Activated CD4-positive, alpha-beta T cell treated with anti-CD3 and anti-CD28 coated beads, Interleukin-2, amount 10 ng/mL, durations not matched to agents 24 days and 14 days (primary cell): Measurements from ENCODE around the gene MPZL3. TPM values are rescaled to one million over a fixed set of nuclear protein-coding genes. Genes with fewer than 3 reads are reported as not detected.
A peak's percentile ranks its signal among the peaks of the same experiment; 100 is the strongest.

Source experiments
- DNase-seq: peaks from one replicate; pipeline ENCODE4 v3.0.0; 2022
- H3K27ac Mint-ChIP-seq: one replicate; pipeline ENCODE4 v1.8.0; 2022; ENCODE audit warnings: mild to moderate bottlenecking, mixed read lengths
- H3K27me3 Mint-ChIP-seq: one replicate; pipeline ENCODE4 v1.8.0; 2022; ENCODE audit warnings: mixed read lengths
- H3K36me3 Mint-ChIP-seq: one replicate; pipeline ENCODE4 v1.8.0; 2022; ENCODE audit warnings: low read depth, mild to moderate bottlenecking, mixed read lengths
- H3K4me1 Mint-ChIP-seq: one replicate; pipeline ENCODE4 v1.8.0; 2021; ENCODE audit warnings: mixed read lengths
- H3K4me3 Mint-ChIP-seq: one replicate; pipeline ENCODE4 v1.8.0; 2022; ENCODE audit warnings: mild to moderate bottlenecking, moderate library complexity, mixed read lengths
- H3K9me3 Mint-ChIP-seq: one replicate; pipeline ENCODE4 v1.8.0; 2021; ENCODE audit warnings: mixed read lengths
- intact Hi-C: fragments of 100-400 bp; cut with micrococcal nuclease; formaldehyde crosslinking; loops from one replicate; pipeline ENCODE4 v1.15.1; 2023
- total RNA-seq: library from RNA; stranded (reverse); gene quantifications from 2 replicates; pipeline ENCODE4 v1.2.3, GENCODE V29; 2022

Gene MPZL3
- total RNA-seq, 1 donor from 2014 or later, result 65.4 TPM

GRCh38 chr11:118233850-118234249 lies 18.3 kb downstream of the MPZL3 start:
- Mint-ChIP-seq H3K4me3 (no peak overlapping the region), H3K9me3 (no peaks in the 10 kb centered on the region), H3K27ac (no peak overlapping the region), H3K36me3 (peaks cover 67% of the 10 kb centered on the region), H3K4me1 (peaks cover 53% of the 10 kb centered on the region), H3K27me3 (no peaks in the 10 kb centered on the region)
- no peak for DNase-seq
- intact Hi-C loops, result loop anchor here (2.0 kb wide), 1 partner anchor 33 kb away; no protein-coding TSS in a partner anchor

DNA sequence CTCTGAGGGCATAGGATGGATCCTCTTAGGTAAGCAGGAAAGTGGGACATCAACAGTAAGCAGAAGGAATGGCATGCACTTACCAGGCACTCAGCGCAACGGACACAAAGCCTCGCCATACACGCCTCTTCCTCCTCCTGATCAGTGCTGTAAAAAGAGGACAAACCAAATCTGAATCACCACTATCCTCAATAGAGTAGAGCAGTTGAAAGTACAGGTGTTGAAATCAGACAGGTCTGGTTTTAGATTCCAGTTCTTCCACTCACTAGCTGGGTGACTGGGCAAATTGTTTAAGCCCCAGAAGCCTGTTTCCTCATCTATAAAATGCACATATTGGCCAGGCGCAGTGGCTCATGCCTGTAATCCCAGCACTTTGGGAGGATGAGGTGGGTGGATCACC lies 18.8 kb downstream of the MPZL3 start:
- DNase-seq, result no peak
- Mint-ChIP-seq H3K4me3 (peak overlapping the region; percentile 25), H3K27me3 (no peaks in the 10 kb centered on the region), H3K4me1 (peaks cover 51% of the 10 kb centered on the region), H3K27ac (no peak overlapping the region), H3K9me3 (no peaks in the 10 kb centered on the region), H3K36me3 (peaks cover 66% of the 10 kb centered on the region)
- intact Hi-C loops, result loop anchor here (2.0 kb wide), 1 partner anchor 33 kb away; no protein-coding TSS in a partner anchor

GRCh38 chr11:118232659-118233058 lies 19.5 kb downstream of the MPZL3 start:
- peaks cover 53% of the 10 kb centered on the region for H3K4me1 Mint-ChIP-seq
- peaks cover 67% of the 10 kb centered on the region for H3K36me3 Mint-ChIP-seq
- no peaks in the 10 kb centered on the region for H3K27me3 Mint-ChIP-seq
- intact Hi-C loops, result loop anchor here (1.0 to 2.0 kb wide), 4 partner anchors 8 to 32 kb away; no protein-coding TSS in a partner anchor
- H3K27ac Mint-ChIP-seq, result no peak overlapping the region
- peak overlapping the region; percentile 10 for H3K4me3 Mint-ChIP-seq
- no peaks in the 10 kb centered on the region for H3K9me3 Mint-ChIP-seq
- peak; percentile 64 for DNase-seq

GRCh38 chr11:118231461-118231860 lies 20.7 kb downstream of the MPZL3 start:
- H3K27ac Mint-ChIP-seq, result no peak overlapping the region
- peaks cover 61% of the 10 kb centered on the region for H3K4me1 Mint-ChIP-seq
- no peaks in the 10 kb centered on the region for H3K9me3 Mint-ChIP-seq
- peaks cover 71% of the 10 kb centered on the region for H3K36me3 Mint-ChIP-seq
- intact Hi-C loops, result no loop called here
- no peak overlapping the region for H3K4me3 Mint-ChIP-seq
- no peaks in the 10 kb centered on the region for H3K27me3 Mint-ChIP-seq
- no peak for DNase-seq

GRCh38 chr11:118230088-118230487 lies 22.1 kb downstream of the MPZL3 start:
- Mint-ChIP-seq H3K4me3 (no peak overlapping the region), H3K4me1 (peaks cover 63% of the 10 kb centered on the region), H3K27ac (no peak overlapping the region), H3K9me3 (peaks cover 5% of the 10 kb centered on the region), H3K27me3 (no peaks in the 10 kb centered on the region), H3K36me3 (peaks cover 68% of the 10 kb centered on the region)
- intact Hi-C loops, result no loop called here
- DNase-seq, result peak; percentile 82

- DNase-seq, result no peak
- intact Hi-C loops, result no loop called here
- H3K9me3 Mint-ChIP-seq, result peaks cover 6% of the 10 kb centered on the region
- peak overlapping the region; percentile 57 for H3K4me3 Mint-ChIP-seq
- peaks cover 65% of the 10 kb centered on the region for H3K4me1 Mint-ChIP-seq
- H3K27me3 Mint-ChIP-seq, result no peaks in the 10 kb centered on the region
- peaks cover 69% of the 10 kb centered on the region for H3K36me3 Mint-ChIP-seq
- H3K27ac Mint-ChIP-seq, result no peak overlapping the region
These were observed 22.8 kb downstream of the MPZL3 start for GRCh38 chr11:118229274-118229847.

GRCh38 chr11:118227865-118228785 lies 24.0 kb downstream of the MPZL3 start:
- Mint-ChIP-seq H3K4me1 (peaks cover 61% of the 10 kb centered on the region), H3K27me3 (no peaks in the 10 kb centered on the region), H3K27ac (no peak overlapping the region), H3K9me3 (peaks cover 6% of the 10 kb centered on the region), H3K4me3 (peak overlapping the region; percentile 53), H3K36me3 (peaks cover 67% of the 10 kb centered on the region)
- intact Hi-C loops, result no loop called here
- peak; percentile 80 for DNase-seq

DNA sequence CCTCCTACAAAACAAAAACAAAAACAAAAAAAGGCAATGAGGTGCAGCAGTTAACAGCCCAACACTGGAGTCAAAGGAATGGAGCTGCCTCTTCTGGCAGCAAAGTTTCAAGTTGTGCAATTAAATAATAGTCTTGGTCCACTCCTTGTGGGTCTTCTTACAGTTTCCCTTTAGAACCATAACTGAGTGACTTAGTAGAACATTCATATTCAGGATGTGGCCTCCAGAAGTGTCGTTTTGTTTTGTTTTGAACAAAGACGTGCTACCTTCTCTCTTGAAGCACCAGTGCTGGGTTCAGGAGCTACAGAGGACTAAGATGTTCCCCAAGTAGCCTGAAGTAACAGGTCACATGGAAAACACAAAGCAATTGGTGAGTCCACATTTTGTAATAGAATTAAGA lies 25.4 kb downstream of the MPZL3 start:
- Mint-ChIP-seq H3K36me3 (peaks cover 70% of the 10 kb centered on the region), H3K4me3 (peak overlapping the region; percentile 53), H3K9me3 (peaks cover 6% of the 10 kb centered on the region), H3K27ac (no peak overlapping the region), H3K27me3 (no peaks in the 10 kb centered on the region), H3K4me1 (peaks cover 63% of the 10 kb centered on the region)
- DNase-seq, result peak; percentile 73
- intact Hi-C loops, result no loop called here

GRCh38 chr11:118226296-118226695 lies 25.9 kb downstream of the MPZL3 start:
- H3K4me3 Mint-ChIP-seq, result peak overlapping the region; percentile 53
- peaks cover 72% of the 10 kb centered on the region for H3K36me3 Mint-ChIP-seq
- H3K27ac Mint-ChIP-seq, result no peak overlapping the region
- H3K4me1 Mint-ChIP-seq, result peaks cover 67% of the 10 kb centered on the region
- no peaks in the 10 kb centered on the region for H3K27me3 Mint-ChIP-seq
- H3K9me3 Mint-ChIP-seq, result peaks cover 6% of the 10 kb centered on the region
- no peak for DNase-seq
- intact Hi-C loops, result no loop called here

- Mint-ChIP-seq H3K4me3 (peak within 1 kb of the TSS; percentile 91), H3K27ac (peak within 1 kb of the TSS; percentile 96), H3K4me1 (peaks cover 77% of the 10 kb centered on the region), H3K9me3 (peaks cover 6% of the 10 kb centered on the region), H3K36me3 (peaks cover 80% of the 10 kb centered on the region), H3K27me3 (no peaks in the 10 kb centered on the region)
- DNase-seq, result peak; percentile 92
- intact Hi-C loops, result loop anchor here (1.0 to 2.0 kb wide), 5 partner anchors 7 to 214 kb away; no protein-coding TSS in a partner anchor
These were observed 27.5 kb downstream of the MPZL3 start, which contains the start of gene JAML for GRCh38 chr11:118224511-118225188. JAML (minus strand) TSS chr11:118225011; CDS start chr11:118214866, 10,145 bp downstream.

DNA sequence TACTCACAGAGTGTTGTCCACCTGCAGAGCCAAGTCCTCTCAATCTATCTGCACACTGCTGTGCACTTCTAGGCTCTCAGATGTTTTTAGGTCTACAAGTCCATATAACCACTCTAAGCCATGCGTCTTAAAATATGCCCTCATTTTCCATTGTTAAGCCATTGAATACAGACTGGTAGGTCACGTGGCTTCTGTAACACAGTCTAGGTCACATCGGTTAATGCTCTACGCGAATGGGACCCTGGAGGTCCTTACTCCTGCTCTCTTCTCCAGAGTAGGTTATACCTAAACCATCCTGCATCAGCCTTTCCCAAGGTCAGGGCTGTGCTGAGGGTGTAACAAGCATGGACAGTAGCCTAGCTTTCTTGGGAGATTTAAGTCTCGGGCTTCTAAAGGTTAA lies 28.2 kb downstream of the MPZL3 start:
- intact Hi-C loops, result loop anchor here (1.0 to 2.0 kb wide), 4 partner anchors 8 to 215 kb away; no protein-coding TSS in a partner anchor
- DNase-seq, result peak; percentile 77
- Mint-ChIP-seq H3K4me1 (peaks cover 78% of the 10 kb centered on the region), H3K27me3 (no peaks in the 10 kb centered on the region), H3K4me3 (peak overlapping the region; percentile 91), H3K9me3 (peaks cover 7% of the 10 kb centered on the region), H3K27ac (peak overlapping the region; percentile 96), H3K36me3 (peaks cover 80% of the 10 kb centered on the region)

DNA sequence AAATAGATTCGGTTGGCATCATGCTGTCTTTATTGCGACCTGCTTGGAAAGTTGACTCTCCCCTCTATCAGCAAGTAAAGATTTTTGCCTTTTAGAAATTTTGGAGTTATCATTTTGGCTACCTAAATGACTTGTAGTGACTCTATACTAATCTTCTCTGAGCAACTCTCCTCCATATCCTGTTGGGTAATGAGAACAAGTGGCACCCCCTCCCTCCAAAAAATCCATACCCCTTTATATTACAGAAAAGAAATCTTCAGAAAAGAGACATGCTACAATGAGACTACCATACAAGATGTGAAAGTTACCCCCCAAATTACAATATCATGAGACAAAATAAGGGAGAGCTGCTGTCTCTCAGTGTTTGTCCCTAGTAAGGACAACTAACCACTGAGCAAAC lies 28.6 kb downstream of the MPZL3 start:
- H3K36me3 Mint-ChIP-seq, result peaks cover 81% of the 10 kb centered on the region
- H3K27ac Mint-ChIP-seq, result peak overlapping the region; percentile 96
- DNase-seq, result peak; percentile 59
- H3K4me3 Mint-ChIP-seq, result peak overlapping the region; percentile 91
- H3K9me3 Mint-ChIP-seq, result peaks cover 10% of the 10 kb centered on the region
- H3K4me1 Mint-ChIP-seq, result peaks cover 80% of the 10 kb centered on the region
- intact Hi-C loops, result no loop called here
- H3K27me3 Mint-ChIP-seq, result no peaks in the 10 kb centered on the region

DNA sequence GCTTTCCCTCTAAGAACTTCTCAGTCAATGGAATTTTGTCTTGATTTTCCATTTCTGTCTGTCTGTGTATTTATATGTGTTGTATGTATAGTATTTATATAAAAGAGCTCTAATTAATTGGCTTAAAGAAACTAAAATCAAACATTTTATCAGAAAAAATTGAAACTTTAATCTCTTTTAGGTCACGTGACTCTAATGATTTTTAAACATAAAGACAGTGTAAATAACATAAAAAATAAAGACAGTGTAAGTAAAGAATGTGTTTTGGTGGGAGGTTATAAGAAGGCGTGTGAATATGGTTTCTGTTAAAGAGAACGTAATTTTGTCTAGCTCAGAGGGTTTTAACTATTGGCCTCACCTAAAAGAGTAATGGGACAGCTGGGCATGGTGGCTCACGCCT lies 29.7 kb downstream of the MPZL3 start:
- Mint-ChIP-seq H3K27ac (peak overlapping the region; percentile 93), H3K9me3 (peaks cover 10% of the 10 kb centered on the region), H3K4me3 (peak overlapping the region; percentile 78), H3K27me3 (no peaks in the 10 kb centered on the region), H3K36me3 (peaks cover 77% of the 10 kb centered on the region), H3K4me1 (peaks cover 79% of the 10 kb centered on the region)
- DNase-seq, result no peak
- intact Hi-C loops, result no loop called here
